Measurements from ENCODE around the gene FAM13A.

DNA sequence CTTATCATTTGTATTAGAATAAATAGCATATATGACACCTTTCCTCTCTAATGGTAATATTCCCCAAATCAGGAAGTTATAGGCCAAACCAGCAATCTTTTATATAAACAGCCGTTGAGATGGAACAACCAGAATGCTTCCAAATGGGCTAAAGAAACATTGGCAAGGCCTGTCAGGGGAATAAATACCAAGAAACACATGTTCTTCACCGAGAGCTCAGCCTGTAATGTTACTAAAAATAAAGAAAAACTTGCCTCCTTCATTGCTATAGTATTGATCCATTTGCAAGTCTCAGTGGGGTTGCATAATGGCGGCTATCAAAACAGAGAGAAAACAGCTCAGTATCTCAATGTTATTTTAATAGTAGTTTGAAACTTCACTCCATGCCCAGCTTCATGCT, 104.9 kb downstream of the FAM13A start:
- TF ChIP-seq POLR2A (IDR thresholded peaks at IDR 0.05; ENCODE audit: low read depth, low read length) = no peak
- TF ChIP-seq TAF1 (IDR thresholded peaks at IDR 0.05; ENCODE audit: low read depth, low read length) = no peak
- TF ChIP-seq POLR2AphosphoS5 (IDR thresholded peaks at IDR 0.05; ENCODE audit: low read depth, low read length) = no peak
- TF ChIP-seq SPI1 (IDR thresholded peaks at IDR 0.05; ENCODE audit: low read depth, low read length) = no peak

Data from GM12891 (cell line).